HG02852 (cell line): Measurements from ENCODE around the gene HYLS1.
"Not testable (repeated sequence)": the region's sequence is repeated elsewhere in the genome, so short reads cannot be mapped to it uniquely, and the experiment has no call there.

Experiments used
- ATAC-seq: cut with Tn5 transposase; IDR thresholded peaks from one replicate; pipeline ENCODE4 v1.9.1; 2021; ENCODE audit warnings: mild to moderate bottlenecking, moderate library complexity; ENCODE audit not compliant: unreplicated experiment

HYLS1 gene, protein sequence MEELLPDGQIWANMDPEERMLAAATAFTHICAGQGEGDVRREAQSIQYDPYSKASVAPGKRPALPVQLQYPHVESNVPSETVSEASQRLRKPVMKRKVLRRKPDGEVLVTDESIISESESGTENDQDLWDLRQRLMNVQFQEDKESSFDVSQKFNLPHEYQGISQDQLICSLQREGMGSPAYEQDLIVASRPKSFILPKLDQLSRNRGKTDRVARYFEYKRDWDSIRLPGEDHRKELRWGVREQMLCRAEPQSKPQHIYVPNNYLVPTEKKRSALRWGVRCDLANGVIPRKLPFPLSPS

DNA sequence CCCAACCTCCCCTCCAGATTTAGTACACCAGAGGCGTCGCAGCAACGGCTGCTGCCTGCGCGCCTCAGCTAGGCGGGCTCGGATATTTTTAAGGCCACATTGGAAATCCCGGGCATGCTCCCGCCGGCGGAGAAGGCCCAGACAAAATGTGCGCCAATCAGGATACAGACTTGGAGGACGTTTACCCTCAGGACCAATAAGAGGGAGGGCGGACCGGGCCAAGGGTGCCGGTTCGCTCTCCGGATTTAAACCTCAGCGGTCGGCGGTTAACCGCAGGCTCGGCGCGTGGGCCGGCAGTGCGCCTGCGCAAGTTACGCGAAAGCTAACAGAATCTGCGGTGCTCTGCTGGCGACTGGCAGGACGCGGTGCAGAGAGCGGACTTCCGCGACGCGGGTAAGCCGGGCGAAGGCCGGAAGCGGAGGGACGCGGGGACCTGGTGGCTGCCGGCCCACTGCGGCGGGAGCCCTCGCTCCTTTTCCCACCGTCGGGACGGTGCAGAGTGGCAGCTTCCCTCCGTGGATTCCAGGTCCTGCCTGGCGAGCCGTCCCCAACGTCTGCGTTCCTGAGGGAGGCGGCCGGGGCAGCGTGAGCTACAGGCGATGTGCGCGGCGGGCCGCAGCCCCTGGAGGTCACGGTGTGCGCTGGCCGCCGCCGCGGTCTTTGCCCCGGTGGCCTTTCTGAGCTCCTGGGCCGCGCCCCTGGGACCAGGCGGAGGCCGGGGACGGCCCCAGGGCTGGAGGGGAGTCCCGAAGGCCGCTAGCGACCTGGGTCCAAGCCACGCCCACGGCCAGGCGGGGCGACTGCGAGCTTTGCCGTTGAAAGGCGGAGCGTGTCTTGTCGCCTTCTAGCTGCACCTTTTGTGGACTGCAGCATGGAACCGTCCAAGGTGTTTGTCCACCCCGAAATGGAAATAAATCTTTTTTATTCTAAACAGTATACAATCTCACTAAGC lies at the start of gene HYLS1:
Gene HYLS1, plus strand, starts transcription at position 296 of the 952 bp plus-strand sequence. CDS start 11,701 bp downstream, outside the sequence.
- peak; percentile 87 for ATAC-seq

DNA sequence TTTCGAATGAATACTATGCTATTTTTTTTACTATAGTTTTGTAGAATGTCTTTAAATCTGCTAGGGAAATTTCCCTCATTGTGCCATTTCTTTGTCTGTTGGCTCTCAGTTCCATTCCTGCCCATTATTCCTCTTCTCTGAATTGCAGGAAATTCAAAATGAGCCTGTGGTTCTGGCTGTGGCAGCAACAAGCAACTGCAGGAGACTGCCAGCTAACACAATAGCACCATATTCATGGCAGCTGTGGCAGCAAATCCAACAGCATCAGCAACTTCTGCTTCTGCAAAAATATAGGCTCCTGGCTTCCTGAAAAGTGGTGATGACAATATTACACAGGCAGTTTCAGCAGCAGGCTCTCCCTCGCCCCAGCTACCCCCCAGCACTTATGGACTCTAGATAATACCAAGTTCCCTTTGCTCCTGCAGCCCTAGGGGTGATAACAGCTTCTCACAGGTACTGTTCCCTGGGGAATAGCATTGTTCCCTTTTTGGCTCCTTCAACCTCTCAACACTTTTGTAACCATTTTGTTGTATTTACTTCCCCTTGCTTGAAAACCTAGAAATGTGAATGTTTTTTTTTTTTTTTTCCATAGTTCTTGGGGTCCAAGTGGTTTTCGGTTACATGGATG lies 45.0 kb upstream of the HYLS1 start:
- no peak for ATAC-seq

DNA sequence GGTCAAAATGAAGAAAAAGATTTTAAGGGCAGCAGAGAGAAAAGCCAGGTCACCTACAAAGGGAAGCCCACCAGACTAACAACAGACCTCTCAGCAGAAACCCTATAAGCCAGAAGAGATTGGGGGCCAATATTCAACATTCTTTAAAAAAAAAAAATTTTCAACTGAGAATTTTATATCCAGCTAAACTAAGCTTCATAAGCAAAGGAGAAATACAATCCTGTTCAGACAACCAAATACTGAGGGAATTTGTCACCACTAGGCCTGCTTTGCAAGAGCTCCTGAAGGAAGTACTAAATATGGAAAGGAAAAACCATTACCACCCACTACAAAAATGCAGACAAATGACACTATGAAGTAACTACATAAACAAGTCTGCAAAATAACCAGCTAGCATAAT lies 41.3 kb upstream of the HYLS1 start:
- ATAC-seq = no peak

DNA sequence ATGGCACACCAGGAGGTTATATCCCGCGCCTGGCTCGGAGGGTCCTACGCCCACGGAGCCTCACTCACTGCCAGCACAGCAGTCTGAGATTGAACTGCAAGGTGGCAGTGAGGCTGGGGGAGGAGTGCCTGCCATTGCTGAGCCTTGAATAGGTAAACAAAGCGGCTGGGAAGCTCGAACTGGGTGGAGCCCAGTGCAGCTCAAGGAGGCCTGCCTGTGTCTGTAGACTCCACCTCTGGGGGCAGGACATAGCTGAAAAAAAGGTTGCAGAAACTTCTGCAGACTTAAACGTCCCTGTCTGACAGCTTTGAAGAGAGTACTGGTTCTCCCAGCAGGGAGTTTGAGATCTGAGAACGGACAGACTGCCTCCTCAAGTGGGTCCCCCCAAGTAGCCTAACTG lies 29.8 kb upstream of the HYLS1 start:
- not testable (repeated sequence) for ATAC-seq

DNA sequence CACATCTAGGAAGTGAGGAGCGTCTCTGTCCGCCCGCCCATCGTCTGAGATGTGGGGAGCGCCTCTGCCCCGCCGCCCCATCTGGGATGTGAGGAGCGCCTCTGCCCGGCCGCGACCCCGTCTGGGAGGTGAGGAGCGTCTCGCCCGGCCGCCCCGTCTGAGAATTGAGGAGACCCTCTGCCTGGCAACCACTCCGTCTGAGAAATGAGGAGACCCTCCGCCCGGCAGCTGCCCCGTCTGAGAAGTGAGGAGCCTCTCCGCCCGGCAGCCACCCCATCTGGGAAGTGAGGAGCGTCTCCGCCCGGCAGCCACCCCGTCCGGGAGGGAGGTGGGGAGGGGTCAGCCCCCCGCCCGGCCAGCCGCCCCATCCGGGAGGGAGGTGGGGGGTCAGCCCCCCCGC lies 24.7 kb upstream of the HYLS1 start:
- not testable (repeated sequence) for ATAC-seq

DNA sequence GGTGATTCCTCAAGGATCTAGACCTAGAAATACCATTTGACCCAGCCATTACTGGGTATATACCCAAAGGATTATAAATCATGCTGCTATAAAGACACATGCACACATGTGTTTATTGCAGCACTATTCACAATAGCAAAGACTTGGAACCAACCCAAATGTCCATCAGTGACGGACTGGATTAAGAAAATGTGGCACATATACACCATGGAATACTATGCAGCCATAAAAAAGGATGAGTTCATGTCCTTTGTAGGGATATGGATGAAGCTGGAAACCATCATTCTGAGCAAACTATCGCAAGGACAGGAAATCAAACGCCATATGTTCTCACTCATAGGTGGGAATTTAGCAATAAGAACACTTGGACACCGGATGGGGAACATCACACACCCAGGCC lies 22.1 kb upstream of the HYLS1 start:
- ATAC-seq = not testable (repeated sequence)

DNA sequence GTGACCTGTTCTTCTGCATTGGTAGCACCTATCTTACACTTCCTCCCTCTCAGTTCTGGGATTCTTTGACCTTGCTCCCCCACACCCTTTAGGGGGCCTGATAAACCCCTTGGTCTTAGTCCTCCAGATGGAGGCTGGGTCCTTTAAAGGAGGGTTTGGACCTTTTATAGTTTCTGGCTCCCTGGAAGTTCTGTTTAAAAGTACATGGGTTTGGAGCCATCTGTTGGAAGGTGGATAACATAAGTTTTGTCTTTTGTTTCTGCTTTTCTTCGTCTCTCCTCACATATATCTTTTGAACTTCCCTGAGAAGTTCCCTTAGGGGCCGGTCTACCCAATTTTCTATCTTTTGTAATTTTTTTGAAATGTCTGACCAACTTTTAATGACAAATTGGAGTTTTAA lies 17.9 kb upstream of the HYLS1 start:
- ATAC-seq = no peak

DNA sequence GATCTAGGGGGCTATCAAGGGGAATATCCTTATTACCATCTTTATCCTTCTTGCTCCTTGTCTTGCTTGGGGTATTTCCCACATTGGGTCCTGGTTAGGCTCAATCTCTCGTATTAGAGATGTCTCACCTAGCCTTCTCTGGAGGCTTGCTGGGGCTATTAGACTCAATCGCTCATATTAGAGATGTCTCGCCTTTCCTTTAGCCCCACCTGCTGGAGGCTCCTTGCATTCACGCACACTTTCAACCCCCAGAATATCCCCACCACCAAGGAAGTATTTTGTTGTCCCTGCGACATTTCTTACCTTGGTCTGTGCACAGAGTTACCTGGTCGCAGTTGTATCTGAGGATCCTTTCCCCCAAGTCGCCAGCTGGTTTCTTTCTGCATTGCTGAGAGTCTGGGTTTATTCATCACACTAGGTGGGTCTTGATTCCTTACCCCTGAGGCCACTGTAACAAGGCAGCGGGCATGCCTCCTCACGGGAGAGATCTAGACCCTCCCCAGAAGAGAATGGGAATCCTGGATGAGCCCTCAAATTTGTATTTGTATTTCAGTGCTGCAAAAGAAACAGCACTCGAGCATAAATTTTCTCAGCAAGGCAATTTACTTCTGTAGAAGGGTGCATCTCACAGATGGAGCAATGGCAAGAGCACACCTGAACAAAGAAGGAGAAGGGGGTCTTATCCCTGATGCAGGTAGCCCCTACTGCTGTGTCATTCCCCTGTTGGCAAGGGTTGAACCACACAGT lies 15.9 kb upstream of the HYLS1 start:
- no peak for ATAC-seq

DNA sequence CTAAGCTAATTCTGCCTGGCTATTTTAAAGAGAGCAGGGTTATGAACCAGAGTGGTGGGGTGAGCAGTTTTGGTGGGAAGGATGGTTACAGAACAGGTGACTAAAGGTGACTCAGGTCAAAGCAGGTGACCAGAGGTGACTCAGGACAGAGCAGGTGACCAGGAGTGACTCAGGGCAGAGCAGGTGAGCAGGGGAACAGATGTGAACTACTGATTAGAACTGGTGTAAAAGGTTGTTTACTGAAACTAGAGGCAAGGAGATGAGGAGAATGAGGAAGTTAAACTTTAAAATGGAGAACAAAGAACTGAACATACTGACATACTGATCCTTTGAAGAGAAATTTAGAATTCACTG lies 15.4 kb upstream of the HYLS1 start:
- no peak for ATAC-seq

DNA sequence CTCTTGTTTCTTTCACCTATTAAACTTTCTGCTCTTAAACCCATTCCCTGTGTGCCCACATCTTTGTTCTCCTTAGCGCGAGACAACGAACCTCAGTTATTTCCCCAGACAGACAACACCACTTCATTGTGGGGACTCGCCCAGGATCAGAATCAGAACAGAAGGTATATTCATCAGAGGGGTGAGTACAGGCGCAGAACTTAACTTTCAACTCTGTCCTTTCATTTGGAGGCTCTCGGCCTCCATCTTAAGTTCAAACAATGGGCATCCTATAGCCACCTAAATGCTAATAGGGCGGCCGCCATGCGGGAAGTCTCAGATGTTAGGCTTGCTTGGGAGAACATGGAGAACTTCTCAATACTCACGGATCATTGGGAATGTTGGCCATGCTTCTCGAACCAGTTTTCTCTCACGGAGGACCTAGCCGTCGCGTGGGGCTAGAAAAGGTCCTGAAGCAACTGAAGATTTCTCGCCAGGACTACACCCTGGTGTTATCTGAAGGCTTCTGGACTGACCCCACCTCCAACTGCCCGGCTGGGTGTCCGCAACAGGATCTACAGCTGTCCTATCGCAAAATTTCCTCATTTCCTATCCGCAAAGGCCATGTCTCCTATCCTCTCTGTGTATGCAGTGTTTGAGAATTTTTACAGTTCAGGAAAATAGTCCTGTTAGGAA lies 13.4 kb upstream of the HYLS1 start:
- ATAC-seq = no peak

DNA sequence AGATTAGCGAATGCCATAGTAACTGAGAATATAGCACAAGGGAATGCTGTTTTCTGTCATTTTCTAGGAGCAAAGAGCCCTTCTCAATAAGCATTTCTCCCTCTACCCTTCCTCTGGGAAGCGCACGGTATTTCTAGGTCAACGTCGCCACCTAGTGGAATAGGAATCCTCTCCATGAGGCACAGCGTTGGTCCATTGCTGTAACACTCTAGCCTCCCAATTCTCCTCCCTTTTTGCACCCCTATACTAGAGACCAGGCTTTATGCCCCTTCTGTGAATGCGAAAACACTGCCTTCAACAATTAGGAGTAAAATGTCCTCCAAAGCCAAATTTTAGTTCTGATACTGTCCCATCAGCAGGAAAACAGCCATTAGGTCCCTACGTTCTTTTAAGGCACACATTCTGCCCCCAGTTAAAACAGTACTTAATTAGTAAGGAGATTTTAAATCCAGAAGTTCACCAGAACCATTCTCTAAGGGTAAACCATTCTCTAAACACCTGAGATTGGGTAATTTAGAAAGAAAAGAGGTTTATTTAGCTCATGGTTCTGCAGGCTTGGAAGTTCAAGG lies 12.8 kb upstream of the HYLS1 start:
- ATAC-seq = peak; percentile 90

DNA sequence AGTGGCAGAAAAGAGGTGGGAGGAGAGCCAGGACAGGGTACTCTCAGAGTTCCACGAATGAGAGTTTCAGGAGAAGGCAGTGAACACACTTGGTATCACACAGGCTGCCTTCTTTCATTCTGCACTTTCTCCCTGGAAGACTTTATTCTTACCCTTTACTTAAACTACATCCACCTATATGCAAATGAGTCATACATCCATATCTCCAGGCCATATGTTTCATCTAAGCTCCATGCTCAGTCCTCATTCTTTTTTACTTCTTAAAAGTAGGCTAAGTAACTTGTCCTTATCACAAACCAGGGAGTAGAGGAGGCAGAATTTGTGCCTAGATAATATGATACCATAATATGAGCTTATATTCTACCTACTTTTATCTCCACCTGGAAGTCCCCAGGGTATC lies 6.2 kb upstream of the HYLS1 start:
- ATAC-seq = no peak

DNA sequence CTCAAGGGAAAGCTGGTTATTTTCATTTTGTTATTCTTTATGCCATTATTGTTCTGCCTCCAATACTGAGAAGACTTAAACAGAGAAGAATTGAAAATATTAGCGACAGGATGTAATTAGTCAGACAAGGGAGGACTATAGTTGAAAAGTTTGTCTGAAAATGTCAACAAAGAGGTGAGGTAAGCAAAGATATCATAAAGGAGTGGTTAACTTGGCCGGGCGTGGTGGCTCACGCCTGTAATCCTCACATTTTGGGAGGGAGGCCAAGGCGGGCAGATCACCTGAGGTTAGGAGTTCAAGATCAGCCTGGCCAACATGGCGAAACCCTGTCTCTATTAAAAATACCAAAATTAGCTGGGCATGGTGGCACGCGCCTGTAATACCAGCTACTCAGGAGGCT lies 4.1 kb upstream of the HYLS1 start:
- no peak for ATAC-seq

DNA sequence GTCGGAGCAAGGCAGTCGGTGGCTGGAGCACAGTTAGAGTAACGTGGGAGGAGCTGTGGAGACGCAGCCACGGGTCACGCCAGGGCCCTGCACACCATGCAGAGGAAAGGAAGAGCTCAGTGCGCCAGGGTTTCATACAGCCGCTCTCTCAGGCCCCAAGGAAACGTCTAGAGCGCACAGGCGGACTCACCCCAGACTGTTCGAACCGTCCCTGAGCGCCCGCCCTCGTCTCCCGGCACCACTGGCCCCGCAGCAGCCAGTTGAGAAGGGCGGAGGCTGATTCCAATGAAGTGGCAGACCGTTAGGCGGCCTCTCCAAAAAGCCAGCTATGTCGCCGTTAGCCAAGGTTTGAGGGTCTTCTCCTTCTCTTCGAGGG lies 483 bp upstream of the HYLS1 start:
- peak; percentile 31 for ATAC-seq

DNA sequence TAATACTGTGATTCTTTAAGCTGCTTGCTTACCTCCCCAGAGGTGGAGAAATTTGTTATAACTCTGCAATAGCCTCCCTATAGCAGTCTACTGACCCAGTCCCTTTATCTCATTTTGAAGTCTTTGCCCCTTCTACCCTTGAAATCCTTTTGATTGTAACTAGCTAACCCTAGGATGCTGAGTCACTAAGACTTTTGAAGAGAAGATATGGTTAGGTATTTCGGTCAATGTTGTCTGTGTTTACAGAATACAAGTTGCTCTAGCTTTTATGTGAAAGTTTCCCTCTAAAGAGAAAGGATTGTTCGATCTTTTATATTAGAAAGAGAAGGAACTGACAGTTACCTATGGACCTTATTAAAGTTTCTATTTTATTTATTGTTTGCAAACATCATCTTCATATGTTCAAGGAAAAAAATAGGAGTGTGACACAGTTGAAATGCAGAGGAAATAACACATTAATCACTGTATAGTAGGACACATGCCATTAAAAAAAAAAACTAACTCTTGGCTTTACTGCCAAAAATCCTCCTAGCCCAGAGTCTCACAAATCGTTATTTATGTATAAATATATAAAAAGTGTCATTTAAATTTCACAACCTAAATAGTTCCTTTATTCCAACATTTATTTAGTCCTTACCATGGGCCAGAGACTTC lies 3.1 kb downstream of the HYLS1 start:
- ATAC-seq = no peak

DNA sequence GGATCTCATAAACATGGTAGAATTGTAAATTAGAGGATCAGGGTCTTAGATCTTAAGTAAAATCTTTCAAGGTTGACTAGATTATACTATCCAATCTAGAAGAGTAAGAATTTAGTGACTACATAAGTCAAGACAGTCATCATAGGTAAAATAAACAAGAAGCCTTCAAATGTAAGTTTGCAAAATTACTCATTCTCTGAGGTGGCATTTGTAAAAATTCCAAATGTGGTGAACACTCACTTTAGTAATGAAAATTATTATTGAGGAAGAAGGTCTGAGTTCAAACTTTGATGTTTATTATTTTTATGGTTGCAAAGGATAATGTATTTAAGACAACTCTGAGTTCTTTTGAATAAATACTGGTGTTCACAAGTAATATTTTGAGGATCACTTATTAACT lies 4.6 kb downstream of the HYLS1 start:
- no peak for ATAC-seq

DNA sequence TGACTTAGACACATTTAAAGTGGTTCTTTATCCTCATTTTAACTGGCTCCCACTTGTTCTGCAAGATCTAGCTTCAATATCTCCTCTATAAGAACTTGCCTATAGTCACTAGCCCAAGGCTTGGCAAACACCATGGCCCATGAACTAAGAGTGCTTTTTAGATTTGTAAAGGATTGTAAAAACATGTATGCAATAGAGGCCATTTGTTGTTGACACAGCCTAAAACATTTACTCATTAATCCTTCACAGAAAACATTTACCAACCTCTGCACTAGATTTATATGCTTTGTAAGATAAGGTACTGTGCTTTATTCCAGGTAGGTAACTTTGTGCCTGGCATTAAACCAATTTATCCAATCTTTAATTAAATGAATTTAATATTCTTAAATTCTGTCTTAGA lies 5.5 kb downstream of the HYLS1 start:
- ATAC-seq = no peak

DNA sequence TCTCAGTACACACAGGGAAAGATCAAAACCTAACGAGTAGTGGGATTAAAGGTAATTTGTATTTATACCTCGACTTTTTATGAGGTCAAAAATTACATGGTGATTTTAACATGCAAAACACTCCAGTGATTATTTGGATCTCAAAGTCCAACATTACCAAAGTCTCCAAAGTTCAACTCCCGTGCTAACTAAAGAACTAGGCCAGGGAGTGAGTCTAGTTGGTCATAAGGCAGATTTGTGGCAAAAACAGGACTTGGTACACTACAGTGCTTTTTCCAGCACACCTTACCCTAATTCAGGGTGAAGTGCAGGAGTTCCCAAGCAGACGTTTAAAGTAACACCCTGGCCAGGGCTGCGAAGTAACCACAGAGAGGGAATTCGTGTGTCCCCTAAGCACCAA lies 14.4 kb downstream of the HYLS1 start:
- ATAC-seq = no peak

DNA sequence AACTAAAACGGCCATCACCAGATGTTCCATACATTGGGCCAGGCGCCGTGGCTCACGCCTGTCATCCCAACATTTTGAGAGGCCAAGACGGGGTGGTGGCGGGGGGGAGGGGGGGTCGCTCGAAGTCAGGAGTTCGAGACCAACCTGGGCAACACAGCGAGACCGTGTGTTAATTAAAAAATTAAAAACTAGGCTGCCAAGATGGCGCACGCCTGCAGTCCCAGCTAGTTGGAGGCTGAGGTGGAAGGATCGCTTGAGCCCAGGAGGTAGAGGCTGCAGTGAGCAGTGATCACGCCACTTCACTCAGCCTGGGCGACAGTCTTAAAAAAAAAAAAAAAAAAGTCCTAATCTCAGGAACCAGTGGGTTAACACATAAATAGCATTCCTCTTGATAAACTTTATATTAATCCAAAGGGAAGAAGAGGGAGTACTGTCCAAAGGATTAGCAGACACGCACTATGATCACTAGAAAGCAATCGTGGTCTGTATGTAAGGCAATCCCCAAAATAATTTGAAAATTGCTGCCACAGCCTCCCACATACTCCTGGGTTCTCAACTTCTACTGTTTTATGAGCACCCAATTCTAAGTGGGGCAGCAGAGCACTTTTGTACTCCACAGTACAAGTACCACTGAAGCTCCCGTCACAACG lies 14.9 kb downstream of the HYLS1 start:
- ATAC-seq = no peak
